GM18520 (cell line): Measurements from ENCODE around the gene SLC6A13.
"Not testable (repeated sequence)": the region's sequence is repeated elsewhere in the genome, so short reads cannot be mapped to it uniquely, and the experiment has no call there.

ENCODE experiments used
- ATAC-seq: cut with Tn5 transposase; IDR thresholded peaks from one replicate; pipeline ENCODE4 v1.9.1; 2021; ENCODE audit not compliant: unreplicated experiment

Gene SLC6A13

DNA sequence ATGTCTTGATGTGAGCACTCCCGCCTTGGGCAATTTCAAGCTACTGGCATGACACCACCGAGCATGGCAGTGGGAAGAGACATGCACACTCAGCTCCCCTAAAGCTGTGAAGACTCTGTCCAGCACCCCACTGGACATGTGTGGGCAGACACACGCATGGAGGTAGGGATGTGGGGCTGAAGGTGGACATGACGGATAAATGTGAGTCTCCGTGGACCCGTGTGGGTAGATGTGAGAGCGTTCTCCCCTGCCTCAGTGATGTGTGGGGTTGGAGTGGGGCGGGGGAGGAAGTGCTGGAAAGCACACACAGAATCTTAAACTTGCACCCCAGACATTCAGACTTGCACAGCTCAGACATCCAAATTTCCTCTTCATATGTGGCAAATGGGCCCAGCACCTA is 61.3 kb downstream of the SLC6A13 start:
- no peak for ATAC-seq

- no peak for ATAC-seq
Observed at GRCh38 chr12:198705-199104, 63.9 kb downstream of the SLC6A13 start.

DNA sequence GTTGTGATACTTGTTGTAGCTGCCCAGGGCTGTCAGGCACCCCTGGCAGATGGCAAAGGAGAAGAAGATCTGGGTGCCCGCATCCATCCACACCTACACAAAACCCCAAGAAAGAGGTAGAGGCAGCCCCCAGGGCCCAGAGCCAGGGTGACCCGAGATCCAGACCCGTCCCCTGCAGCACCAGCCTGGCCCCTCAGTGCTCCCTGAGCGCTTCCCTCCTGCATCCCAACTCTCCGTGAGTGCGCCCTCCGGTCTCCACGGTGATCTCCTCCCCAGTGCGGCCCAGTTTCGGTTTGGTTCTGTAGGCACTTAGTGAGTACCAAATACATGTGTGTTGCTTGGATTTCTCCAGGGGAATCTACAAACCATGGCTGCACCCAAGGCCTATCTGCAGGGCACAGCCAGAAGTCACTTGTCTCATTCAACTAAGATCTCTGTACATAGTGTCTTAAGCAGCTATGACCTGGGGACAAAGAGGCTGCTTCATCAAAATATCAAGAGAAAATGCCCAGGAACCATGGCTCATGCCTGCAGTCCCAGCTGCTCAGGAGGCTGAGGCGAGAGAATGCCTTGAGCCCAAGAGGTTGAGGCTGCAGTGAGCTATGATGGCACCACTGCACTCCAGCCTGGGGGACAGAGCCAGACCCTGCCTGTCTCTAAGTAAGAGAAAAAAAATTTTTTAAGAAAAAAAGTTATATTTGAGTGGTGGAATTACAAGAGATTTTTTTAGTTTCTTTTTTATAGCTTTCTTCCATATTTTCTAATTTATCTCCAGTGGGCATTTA is 64.5 kb downstream of the SLC6A13 start:
- ATAC-seq: no peak

GRCh38 chr12:197347-197746 is 65.3 kb downstream of the SLC6A13 start:
- ATAC-seq: no peak

DNA sequence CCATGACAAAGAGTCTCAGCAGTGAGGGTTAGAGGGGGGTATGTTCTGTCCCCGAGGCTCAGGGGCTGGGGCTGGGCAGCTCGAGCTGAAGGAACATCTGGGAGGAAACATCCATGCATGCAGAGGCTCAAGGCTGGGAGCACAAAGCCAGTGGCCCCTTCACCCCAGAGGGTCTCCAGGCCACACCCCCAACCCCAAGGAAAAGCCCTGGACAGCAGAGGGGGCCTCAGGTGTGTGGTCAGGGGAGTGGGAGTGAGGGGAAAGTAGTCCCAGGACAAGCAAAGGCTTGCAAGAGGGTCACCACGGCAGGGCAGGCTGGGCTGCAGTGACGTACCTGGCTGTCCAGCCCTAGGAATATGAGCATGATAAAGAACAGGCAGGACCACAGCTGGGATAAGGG is 66.2 kb downstream of the SLC6A13 start:
- no peak for ATAC-seq

DNA sequence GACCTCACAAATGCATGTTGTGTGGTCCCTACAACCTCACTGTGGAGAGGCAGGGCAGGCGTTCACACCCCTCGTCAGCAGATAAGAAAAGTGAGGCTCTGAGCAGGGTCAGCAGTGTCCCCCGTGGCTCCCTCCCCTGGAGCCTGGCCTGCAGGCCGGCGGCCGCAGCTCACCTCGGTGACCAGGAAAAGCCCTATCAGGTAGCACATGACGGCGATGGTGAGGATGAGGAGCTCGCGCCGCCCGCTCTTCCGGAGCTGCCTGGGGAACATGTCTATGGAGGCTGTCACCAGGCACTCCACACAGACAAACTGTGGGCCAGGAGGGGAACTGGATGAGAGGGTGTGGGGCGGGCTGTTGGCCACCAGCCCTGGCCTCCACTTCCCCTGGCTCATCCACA is 66.7 kb downstream of the SLC6A13 start:
- no peak for ATAC-seq

GRCh38 chr12:195156-195555 is 67.5 kb downstream of the SLC6A13 start:
- ATAC-seq: no peak

DNA sequence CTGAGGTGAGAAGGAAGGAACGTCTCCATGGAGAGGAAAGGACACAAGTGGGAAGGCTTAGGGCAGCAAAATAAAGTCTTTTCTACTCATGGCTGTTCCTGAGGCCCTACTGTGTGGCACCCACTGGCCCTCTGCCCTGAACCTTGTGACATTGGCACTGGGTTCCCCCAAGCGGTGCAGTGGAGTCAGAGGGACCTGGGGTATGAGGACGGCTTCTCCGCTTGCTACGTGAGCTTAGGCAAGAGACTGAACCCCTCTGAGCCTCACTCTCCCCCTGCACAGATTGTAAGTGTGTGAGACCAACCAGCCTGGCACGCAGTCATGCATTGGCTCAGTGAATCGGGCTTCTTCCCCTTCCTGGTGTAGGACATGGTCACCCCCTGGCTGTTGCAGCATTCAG is 68.4 kb downstream of the SLC6A13 start:
- ATAC-seq: no peak

GRCh38 chr12:193261-193660 is 69.4 kb downstream of the SLC6A13 start:
- no peak for ATAC-seq

GRCh38 chr12:191541-191940 is 71.1 kb downstream of the SLC6A13 start:
- no peak for ATAC-seq

GRCh38 chr12:190881-191280 is 71.8 kb downstream of the SLC6A13 start:
- ATAC-seq: no peak

- no peak for ATAC-seq
Observed at GRCh38 chr12:189622-189962, 73.0 kb downstream of the SLC6A13 start.

DNA sequence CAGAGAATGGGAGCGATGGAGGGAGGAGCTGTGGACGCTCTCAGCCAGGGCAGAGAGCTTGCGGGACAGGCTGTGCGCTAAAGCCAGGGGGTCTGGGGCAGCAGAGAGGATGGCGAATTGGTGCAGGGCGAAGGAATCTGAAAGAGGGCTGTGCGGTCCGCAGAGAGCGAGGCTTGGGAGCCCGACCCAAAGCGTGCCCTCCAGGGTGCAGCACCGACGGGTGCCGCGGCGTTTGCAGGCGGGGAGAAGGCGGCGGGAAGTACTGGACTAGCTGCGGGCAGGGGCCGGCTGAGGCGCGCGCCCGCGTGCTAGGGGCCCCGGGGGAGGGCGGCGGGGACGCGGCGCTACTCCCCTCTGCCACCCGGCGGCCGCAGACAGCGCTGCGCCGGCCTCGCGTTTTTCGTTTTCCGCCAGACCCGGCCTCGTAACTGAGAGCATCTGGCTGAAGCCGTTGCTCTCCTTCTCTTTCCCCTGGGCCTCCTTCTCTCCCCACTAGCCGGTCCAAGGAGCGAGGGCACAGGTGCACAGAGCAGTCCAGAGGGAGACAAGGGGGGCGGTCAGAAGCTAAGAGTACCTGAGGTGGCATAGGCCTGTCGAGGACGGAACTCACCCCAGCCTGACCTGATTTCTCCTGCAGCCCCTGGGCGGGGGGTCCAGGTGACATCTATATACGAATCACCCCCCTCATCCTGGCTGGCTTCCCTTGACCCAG is 73.6 kb downstream of the SLC6A13 start:
- ATAC-seq: no peak

- not testable (repeated sequence) for ATAC-seq
Observed at GRCh38 chr12:187986-188909, 74.4 kb downstream of the SLC6A13 start.

GRCh38 chr12:186006-186625 is 76.5 kb downstream of the SLC6A13 start:
- no peak for ATAC-seq

GRCh38 chr12:185576-185955 is 77.1 kb downstream of the SLC6A13 start:
- ATAC-seq: no peak

DNA sequence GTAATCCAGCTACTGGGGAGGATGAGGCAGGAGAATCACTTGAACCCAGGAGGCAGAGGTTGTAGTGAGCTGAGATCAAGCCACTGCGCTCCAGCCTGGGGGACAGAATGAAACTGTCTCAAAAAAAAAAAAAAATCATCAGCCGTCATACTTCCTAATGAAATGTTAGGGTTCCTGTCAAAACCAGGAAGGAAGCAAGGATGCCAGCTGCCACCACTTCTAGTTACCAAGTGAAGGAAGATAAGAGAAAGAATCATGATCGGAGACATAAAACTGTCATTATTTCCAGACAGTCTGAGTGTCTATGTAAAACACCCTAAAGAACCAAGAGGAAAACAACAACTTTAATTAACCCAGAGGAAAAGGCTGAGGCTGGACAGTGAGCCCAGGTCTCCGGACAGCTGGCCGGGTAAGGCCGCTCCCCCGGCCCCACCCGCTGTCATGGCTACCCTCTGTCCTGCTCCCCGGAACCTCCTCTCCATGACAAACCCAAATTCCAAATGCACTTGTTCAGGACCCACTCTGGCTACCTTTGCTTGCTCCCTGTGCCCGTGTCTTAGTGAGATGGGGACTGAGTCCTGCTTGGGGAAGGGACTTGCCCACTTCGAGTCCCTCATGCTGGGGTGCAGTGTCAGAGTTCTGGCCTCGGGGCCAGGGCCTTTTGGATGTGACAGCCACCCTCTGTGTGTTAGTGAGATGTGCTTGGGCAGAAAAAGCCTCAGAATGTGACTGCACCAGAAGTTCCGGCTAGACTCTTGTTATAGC is 77.6 kb downstream of the SLC6A13 start:
- ATAC-seq: no peak

DNA sequence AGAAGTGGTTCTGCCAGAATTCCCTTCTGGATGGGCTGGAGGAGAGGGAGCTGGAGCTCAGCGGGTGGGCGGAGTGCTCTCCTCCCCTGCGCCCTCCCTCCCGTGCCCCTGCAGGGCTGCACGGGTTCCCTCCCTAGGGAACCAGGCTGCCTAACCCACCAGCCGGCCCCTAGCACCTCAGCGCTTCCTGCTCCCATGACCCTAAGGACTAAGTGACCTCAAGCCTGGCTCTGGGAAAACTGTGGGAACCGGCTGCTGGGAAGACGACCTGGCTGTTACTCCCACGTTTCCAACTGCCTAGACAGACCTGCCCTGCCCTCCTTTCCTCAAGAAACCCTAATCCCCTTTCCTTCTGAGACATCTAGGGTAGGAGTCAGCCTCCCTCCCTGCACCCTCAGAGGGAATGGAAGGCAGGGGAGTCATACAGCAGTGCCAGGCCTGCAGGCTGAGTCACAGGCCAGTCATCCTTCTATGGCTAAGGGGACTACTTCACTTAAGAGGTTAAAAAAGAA is 80.2 kb downstream of the SLC6A13 start:
- ATAC-seq: no peak

DNA sequence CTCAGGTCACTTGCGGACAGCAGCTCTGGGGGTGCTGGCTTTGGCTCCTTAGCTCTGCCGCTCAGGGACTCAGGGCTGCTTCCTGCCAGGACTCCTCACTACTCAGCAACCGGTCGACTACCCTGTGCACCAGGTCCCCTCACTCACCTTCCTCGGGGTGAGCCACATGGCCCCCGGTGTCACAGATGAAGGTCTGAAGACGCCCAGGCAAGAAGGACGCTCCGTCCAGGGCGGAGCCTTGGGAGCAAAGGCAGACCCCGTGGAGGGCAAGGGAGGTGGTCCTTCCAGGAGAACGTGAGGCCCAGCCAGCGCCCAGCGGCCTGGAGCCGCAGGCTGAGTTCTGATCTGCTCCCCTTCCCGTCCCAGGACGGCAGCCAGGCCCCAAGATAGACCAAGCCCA is 80.7 kb downstream of the SLC6A13 start:
- ATAC-seq: no peak

DNA sequence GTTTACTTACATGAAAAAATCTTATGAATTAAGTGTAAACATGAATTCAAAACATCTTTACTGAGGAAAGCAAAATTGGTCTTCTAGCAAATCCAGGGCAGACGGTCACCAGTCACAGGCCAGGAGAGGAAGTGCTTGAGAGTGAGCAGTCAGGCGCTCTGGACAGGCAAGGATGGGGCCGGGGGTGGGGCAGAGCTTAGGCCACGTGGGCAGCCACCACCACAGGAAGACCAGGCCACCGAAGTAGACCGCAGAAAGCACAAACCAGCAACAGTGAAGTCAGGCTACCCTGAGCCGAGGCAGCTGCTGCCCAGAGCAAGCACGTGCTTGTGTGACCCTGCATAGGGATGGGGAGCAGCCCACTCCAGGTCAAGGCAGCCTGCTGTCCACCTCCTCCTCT is 82.2 kb downstream of the SLC6A13 start:
- no peak for ATAC-seq
